Measurements from ENCODE around the gene DDX59.

DDX59 gene

DNA sequence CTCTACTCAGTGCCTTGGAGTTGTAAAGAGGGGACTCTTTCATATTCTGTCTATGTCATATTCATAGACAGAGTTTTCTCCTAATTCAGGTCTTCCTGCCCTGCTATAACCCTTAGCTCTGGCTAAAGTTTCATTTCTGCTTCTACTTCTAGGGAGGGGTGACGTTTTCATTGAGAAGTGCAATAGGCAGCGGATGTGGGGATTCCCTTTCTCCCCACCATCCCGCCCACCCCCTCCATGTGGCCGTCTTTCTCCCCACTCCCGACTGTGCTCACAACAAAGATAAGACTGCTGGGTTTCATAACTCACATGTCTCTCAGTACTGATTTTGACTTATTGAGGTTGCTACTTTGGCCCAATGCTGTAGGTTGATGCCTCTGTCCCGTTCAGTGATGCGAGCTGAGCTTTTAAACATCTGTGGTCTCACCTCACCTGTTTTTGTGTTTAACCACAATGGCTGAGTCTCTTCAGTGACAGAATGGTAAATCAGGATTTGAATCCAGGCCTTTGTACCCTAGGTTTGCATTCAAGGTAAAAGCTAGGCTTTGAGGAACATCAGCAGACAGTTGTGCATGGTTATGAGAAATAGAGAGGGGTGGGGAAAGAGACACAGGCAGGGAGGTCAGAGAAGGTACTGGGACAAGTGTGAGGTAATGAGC is 41.4 kb downstream of the DDX59 start:
- no peak for DNase-seq (ENCODE audit: low read depth)

DNA sequence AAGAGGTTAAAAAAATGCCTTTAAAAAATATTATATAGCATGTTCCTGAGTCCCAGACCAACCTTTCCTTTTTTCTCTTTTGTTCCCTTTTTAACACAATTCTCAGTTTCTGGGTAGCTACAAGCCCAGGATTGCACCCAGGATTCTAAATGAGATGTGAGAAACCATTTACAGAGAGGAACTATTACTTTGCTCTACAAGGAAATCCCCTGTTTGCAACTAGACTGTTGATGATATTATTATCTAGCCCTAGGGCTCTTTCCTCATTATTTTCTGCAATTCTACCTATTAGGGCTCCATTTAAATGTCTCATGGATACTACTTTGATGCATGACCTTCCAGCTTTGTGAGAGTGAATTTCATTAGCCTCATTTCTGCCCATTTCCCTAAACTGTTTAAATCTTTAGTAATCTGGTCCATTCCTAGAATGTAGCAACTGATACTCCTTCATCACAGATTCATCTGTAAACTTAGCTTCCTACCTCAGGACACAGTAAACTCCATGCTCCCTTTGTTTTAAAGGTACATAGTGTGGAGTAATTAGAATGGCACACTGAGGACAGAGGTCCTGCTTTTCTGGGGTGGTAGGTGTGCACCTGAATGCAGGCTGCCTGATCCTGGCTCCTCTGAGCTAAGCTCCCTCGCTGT is 42.0 kb downstream of the DDX59 start:
- no peak for DNase-seq (ENCODE audit: low read depth)

DNA sequence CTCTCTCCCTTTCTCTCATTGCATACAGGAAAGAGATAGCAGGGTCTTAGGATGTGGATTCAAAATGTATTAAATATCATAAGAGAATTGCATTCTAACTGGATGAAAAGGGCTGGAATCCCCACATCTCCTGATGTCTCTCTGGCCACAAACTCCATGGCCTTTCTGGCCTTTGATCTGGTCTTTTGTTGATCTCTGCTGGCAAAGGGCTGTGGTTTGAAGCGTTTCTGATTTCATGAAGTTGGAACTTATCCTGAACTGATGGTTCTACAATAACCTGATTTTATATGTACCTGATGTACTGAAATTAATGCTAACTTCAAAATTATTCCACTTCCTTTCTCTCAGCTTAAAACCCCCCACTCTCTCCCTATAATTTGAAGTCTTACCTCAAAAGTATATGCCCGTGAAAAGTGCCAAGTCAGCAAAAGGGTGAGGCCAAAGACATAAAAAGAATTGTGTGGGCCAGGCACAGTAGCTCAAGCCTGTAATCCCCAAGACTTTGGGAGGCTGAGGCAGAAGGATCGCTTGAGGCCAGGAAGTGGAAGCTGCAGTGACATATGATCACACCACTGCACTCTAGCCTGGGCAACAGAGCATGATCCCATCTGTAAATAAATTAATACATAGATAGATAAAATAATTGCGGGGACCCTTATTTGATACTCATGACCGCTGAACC is 42.7 kb downstream of the DDX59 start:
- no peak for DNase-seq (ENCODE audit: low read depth)

DNA sequence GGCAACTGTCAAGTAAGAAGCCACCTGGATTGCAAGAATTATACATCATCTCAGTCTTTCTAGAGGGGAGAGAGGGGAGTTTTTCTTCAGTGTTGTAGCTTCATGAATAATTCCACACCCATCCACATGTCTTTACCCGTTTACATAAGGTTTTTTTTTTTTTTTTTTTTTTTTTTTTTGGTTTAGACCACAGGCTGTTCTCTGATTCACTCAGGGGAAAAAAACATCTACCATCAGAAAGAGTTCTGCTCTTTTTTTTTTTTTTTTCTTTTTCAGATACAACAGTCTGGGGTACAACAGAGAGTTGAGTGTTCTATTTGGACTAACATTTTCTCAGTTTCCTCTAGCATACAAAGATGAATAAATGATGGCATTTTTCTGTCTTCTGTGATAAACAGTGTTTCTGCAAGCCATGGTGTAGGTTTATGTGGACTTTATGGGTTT is 44.3 kb downstream of the DDX59 start:
- no peak for DNase-seq (ENCODE audit: low read depth)

DNA sequence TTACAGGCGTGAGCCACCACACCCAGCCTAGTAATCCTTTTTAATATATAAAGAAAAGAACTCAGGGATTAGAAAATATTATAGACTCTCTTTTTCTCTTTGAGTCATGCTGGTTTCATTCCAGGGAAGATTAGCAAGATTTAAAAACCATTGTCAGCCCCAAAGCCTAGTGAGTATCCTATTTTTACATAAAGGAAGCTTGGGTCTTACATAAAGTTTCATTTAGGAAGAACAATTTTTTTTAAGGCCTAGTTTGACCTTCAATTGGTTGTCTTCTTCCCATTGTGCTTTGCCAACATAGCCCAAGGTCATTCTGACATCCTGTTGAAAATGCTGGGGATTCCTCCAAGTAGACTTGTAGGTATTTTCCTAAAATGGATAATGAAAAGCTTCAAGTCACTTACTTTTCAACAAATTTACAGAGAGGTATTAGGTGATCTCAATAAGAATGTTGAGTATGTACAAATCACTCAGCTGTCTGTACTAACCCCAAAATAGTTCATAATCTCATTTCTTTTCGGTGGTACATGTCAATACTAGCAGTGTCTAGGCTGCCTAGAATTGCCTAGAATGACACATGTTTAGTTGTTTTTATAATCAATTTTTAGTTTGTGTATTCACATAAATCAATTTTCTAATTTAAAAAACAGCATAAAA is 44.9 kb downstream of the DDX59 start:
- no peak for DNase-seq (ENCODE audit: low read depth)

DNA sequence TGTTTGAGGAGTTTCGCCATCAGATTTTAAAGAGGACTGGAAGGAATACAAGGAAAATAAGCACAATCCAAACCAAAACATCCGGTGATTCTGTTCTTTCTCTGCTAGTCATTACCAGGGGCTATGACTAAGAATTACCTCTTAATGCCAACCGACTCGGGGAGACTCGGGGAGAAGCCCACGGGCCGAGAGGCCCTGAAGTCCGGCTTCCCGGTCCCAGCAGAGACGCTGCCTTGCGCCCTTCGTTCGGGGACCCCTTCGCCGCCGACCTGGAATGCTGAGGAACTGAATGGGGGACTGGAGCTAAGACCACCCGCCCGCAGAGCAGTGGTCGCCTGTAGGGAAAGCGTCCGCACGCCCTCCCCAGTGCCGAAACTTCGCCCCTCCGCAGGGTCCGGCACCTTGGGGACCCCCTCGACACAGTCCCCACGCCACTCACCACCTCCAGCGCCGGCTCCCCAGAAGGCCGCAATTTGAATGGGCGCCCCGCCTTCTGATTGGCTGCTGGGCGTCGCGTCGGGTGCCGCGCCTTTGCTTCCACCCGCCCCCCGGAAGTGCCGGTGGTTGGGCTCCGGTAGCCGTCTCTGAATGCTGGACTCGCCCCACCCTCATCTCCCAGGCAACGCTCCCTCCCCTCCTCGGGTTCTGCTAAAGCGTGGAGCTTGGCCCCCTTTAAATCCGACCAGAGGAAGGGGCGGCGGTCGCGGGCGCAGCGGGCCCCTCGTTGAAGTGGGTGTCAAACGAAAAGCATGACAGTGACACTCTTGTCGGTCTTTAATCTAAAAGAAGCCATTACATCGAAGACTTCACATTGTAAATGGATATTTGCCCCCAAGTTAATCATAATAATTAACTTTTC is 49.2 kb downstream of the DDX59 start, which contains the start of gene KIF14:
Gene KIF14, minus strand, starts transcription at position 479 of the 859 bp plus-strand sequence. CDS start 2,028 bp downstream, outside the sequence.
- DNase-seq (ENCODE audit: low read depth), result peak; percentile 87

DNA sequence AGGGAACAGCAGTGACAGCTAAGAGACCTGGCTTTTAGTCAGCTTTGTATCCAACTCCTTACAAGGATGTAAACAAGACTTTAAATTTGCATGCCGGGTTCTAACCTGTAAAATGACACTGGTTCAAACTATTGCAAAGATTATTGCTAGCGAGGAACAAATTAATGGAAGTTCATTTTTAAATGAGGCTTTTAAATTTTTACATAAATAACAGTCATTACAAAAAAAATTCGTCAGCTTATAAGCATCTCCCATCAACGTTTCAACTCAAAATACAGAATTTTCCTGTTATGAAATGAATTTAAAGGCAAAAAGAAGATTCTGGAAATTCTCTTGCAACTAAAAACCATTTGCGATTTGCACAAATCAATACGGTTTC is 49.8 kb downstream of the DDX59 start:
- no peak for DNase-seq (ENCODE audit: low read depth)

DNA sequence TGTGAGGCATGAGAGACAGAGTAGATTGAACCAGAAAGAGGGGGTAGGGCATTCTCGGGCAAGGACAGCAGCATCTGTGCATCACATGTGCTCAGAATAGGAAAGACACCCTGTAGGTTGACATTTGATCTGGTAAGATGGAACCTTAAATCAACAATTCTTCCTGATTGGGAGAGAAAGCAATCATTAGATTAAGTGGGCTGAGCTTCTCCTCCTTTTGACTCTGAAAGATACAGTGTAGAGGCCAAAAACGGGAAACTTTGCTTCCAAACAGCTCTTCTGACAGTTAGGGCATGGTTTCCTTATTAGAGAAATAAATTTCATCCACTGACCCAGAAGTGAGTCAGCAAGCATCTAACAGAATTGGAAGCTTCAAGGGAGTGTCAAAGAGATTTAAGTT is 58.9 kb downstream of the DDX59 start:
- no peak for DNase-seq (ENCODE audit: low read depth)

DNA sequence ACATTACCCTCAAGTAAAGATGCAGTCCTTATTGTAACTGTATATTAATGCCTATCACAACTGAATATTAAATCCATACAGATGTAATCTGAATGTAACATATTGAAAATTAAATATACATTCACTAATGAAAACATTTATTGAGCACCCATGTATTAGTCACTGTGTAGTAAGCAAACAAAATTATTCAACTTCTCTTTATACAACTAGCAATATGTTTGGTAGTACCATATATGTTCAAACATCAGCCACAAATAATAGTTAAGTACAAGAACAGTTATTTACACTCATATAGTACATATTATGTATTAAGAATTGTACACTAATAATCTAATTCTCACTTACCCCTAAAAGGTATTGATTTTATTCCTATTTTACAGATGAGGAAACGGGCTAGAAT is 67.1 kb downstream of the DDX59 start:
- no peak for DNase-seq (ENCODE audit: low read depth)

All from T follicular helper cell (primary cell).